ENCODE data around the gene ITM2B. TPM values are rescaled to one million over a fixed set of nuclear protein-coding genes. Genes with fewer than 3 reads are reported as not detected.

The ITM2B gene
- polyA plus RNA-seq, 1 donor (not counting 4 experiments of a cell fraction or from before 2014, with no cell fraction given), result 401 TPM

- Histone ChIP-seq H2AFZ (ENCODE audit: control insufficient read depth, low read length) (no peak overlapping the region), H3K9me1 (ENCODE audit: control insufficient read depth, extremely low read depth, insufficient read depth, low read length) (no peaks in the 10 kb centered on the region), H3K4me1 (ENCODE audit: control insufficient read depth, extremely low read depth, insufficient read depth, low read length) (no peaks in the 10 kb centered on the region), H3K9me3 (ENCODE audit: control insufficient read depth, low read depth, low read length) (no peaks in the 10 kb centered on the region), H3K4me2 (ENCODE audit: control insufficient read depth, extremely low read depth, insufficient read depth, low read depth, low read length) (no peak overlapping the region), H3K27ac (ENCODE audit: control insufficient read depth, insufficient read depth, low read length) (no peak overlapping the region), H4K20me1 (ENCODE audit: control insufficient read depth, extremely low read depth, insufficient read depth, low read length) (no peaks in the 10 kb centered on the region), H3K9ac (ENCODE audit: control insufficient read depth, extremely low read depth, insufficient read depth, low read length) (no peak overlapping the region), H3K4me3 (ENCODE audit: control insufficient read depth in 2 of 3, extremely low read depth in 1 of 3, insufficient read depth in 2 of 3, low read depth in 1 of 3, low read length in 3 of 3) (no peak overlapping the region), H3K27me3 (ENCODE audit: control insufficient read depth, extremely low read depth, insufficient read depth, low read length) (no peaks in the 10 kb centered on the region), H3K36me3 (ENCODE audit: control insufficient read depth in 2 of 2, extremely low read depth in 1 of 2, insufficient read depth in 2 of 2, low read length in 2 of 2) (no peaks in the 10 kb centered on the region), H3K79me2 (ENCODE audit: control insufficient read depth, insufficient read depth, low read length) (no peaks in the 10 kb centered on the region)
- no peak for TF ChIP-seq CTCF (optimal IDR thresholded peaks at IDR 0.05 in 1 of 3, IDR thresholded peaks at IDR 0.05 in 1 of 3, conservative IDR thresholded peaks at IDR 0.05 in 1 of 3; ENCODE audit: extremely low read depth in 1 of 3, insufficient read depth in 2 of 3, low read length in 3 of 3)
- TF ChIP-seq EZH2 (IDR thresholded peaks at IDR 0.05; ENCODE audit: low read length), result no peak
- FAIRE-seq (no peak), DNase-seq (ENCODE audit: low read depth, low spot score) (no peak)
- dilution Hi-C loops (cut with MboI; ENCODE audit: extremely low pct_ligation_motif_present, low sequenced_read_pairs), result no loop called here
These were observed 16.7 kb upstream of the ITM2B start for GRCh38 chr13:48216204-48216711.

GRCh38 chr13:48220592-48220980 is 12.4 kb upstream of the ITM2B start:
- no peak overlapping the region for H3K4me2 ChIP-seq (ENCODE audit: control insufficient read depth, extremely low read depth, insufficient read depth, low read depth, low read length)
- no peaks in the 10 kb centered on the region for H4K20me1 ChIP-seq (ENCODE audit: control insufficient read depth, extremely low read depth, insufficient read depth, low read length)
- dilution Hi-C loops (cut with MboI; ENCODE audit: extremely low pct_ligation_motif_present, low sequenced_read_pairs), result no loop called here

More at GRCh38 chr13:48220592-48220980, 12.4 kb upstream of the ITM2B start:
- no peaks in the 10 kb centered on the region for H3K9me1 ChIP-seq (ENCODE audit: control insufficient read depth, extremely low read depth, insufficient read depth, low read length)
- DNase-seq (ENCODE audit: low read depth, low spot score) (no peak), FAIRE-seq (no peak)
- TF ChIP-seq EZH2 (IDR thresholded peaks at IDR 0.05; ENCODE audit: low read length) (no peak), CTCF (optimal IDR thresholded peaks at IDR 0.05 in 1 of 3, IDR thresholded peaks at IDR 0.05 in 1 of 3, conservative IDR thresholded peaks at IDR 0.05 in 1 of 3; ENCODE audit: extremely low read depth in 1 of 3, insufficient read depth in 2 of 3, low read length in 3 of 3) (no peak)
- H3K36me3 ChIP-seq (ENCODE audit: control insufficient read depth in 2 of 2, extremely low read depth in 1 of 2, insufficient read depth in 2 of 2, low read length in 2 of 2), result no peaks in the 10 kb centered on the region
- H3K4me3 ChIP-seq (ENCODE audit: control insufficient read depth in 2 of 3, extremely low read depth in 1 of 3, insufficient read depth in 2 of 3, low read depth in 1 of 3, low read length in 3 of 3), result no peak overlapping the region
- no peaks in the 10 kb centered on the region for H3K27me3 ChIP-seq (ENCODE audit: control insufficient read depth, extremely low read depth, insufficient read depth, low read length)
- H2AFZ ChIP-seq (ENCODE audit: control insufficient read depth, low read length), result no peak overlapping the region
- H3K9ac ChIP-seq (ENCODE audit: control insufficient read depth, extremely low read depth, insufficient read depth, low read length), result no peak overlapping the region
- H3K27ac ChIP-seq (ENCODE audit: control insufficient read depth, insufficient read depth, low read length), result no peak overlapping the region
- H3K79me2 ChIP-seq (ENCODE audit: control insufficient read depth, insufficient read depth, low read length), result no peaks in the 10 kb centered on the region
- H3K9me3 ChIP-seq (ENCODE audit: control insufficient read depth, low read depth, low read length), result no peaks in the 10 kb centered on the region
- no peaks in the 10 kb centered on the region for H3K4me1 ChIP-seq (ENCODE audit: control insufficient read depth, extremely low read depth, insufficient read depth, low read length)
